Breast epithelium (tissue), 3 donors: ENCODE measurements around the gene BOLA1.

Source experiments
- POLR2A ChIP-seq: fragments of 450-650 bp; IDR thresholded peaks from one replicate; pipeline ENCODE4 v1.6.1; 2016; ENCODE audit warnings: antibody characterized with exemption, mild to moderate bottlenecking, moderate library complexity
- POLR2AphosphoS5 ChIP-seq, 3 donors: sonication (generic); formaldehyde crosslinking; IDR thresholded peaks; one replicate each; pipeline ENCODE4 v1.6.1; 2017; ENCODE audit warnings: antibody characterized with exemption in 3 of 3
- TF ChIP-seq, protein P1 (sequence below), 3 donors: fragments of 450-650 bp; IDR thresholded peaks; one replicate each; pipeline ENCODE4 v1.5.1; 2016 to 2017; ENCODE audit warnings: antibody characterized with exemption in 3 of 3, mild to moderate bottlenecking in 3 of 3, moderate library complexity in 3 of 3

DNA sequence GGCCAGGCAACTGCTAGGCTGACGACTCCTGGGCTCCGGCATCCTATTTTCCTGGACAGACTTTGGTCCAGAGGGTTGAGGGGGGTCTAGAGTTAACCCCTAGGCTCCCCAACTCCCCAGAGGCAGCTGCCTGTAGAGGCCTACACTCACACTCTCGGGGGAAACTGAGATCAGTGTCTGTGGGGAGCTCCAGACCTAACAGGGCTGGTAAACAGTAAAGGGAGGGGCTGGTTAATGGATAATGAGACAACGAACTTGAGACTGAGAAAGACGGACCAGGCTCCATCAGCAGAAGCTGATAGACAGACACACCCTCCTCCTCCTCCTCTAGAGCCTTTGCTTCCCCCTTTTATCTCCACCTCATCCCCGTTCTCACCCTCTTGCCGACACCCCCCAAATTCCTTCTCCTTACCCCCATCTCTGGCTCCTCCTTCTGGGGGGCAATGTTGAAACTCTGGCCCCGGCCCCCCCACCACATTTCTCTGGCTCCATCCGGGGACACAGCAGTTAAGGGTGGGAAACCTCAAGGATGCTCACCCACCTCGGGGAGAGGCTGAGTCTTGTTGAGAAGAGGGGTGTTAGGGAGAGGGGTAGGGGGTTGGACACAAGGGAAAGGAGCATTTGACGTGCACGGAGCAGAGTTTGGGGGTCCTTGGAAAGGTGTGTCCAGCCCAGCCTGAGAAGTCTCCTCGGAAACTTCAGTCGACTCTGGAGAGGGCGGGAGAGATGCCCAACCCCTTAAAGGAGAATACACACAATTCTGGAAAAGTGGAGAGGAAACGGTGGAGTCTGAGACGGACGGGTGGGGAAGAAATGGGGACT lies 37.0 kb downstream of the BOLA1 start, which contains the start of gene MTMR11:
- TF ChIP-seq POLR2AphosphoS5 (IDR thresholded peaks at IDR 0.05): no peak
- TF ChIP-seq, protein P1, sequence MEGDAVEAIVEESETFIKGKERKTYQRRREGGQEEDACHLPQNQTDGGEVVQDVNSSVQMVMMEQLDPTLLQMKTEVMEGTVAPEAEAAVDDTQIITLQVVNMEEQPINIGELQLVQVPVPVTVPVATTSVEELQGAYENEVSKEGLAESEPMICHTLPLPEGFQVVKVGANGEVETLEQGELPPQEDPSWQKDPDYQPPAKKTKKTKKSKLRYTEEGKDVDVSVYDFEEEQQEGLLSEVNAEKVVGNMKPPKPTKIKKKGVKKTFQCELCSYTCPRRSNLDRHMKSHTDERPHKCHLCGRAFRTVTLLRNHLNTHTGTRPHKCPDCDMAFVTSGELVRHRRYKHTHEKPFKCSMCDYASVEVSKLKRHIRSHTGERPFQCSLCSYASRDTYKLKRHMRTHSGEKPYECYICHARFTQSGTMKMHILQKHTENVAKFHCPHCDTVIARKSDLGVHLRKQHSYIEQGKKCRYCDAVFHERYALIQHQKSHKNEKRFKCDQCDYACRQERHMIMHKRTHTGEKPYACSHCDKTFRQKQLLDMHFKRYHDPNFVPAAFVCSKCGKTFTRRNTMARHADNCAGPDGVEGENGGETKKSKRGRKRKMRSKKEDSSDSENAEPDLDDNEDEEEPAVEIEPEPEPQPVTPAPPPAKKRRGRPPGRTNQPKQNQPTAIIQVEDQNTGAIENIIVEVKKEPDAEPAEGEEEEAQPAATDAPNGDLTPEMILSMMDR (IDR thresholded peaks at IDR 0.05): no peak
- no peak for TF ChIP-seq POLR2A
